ENCODE measurements around the gene PCAT7.

DNA sequence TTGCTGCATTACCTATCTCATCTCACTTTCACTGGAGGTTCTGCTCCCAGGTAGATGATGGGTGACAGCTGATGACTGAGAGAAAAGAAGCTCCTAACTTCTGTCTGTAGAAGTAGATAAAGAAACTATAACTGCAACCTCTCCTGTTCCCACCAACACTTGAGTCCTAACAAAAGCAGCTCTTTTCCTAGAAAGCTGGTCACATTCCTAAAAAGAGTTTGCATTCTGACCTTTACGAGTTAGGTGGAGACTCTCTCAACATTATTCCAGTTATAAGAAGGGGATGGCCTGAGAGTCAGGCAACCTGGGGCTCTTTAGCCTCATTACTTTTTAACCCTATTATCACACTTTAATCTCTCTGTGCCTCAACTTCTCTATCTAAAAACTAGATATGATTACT is 8.9 kb upstream of the PCAT7 start:
- TF ChIP-seq EZH2 (IDR thresholded peaks at IDR 0.05) (no peak), POLR2AphosphoS5 (IDR thresholded peaks at IDR 0.05; ENCODE audit: borderline replicate concordance, low read depth, low read length) (no peak), FOXP2 (optimal IDR thresholded peaks at IDR 0.05; ENCODE audit: control extremely low read depth, extremely low read length, insufficient read depth) (no peak)

All from SK-N-MC (cell line).